Hair follicle dermal papilla cell (primary cell): ENCODE results near the gene FOXL3. TPM values are rescaled to one million over a fixed set of nuclear protein-coding genes. Genes with fewer than 3 reads are reported as not detected.

Source experiments
- total RNA-seq: library from RNA; depleted of rRNA; stranded (reverse); fragments of >200 nt; gene quantifications from 2 replicates; pipeline ENCODE4 v1.2.3, GENCODE V29; 2012

Gene FOXL3
- total RNA-seq: not detected in 2 replicates

DNA sequence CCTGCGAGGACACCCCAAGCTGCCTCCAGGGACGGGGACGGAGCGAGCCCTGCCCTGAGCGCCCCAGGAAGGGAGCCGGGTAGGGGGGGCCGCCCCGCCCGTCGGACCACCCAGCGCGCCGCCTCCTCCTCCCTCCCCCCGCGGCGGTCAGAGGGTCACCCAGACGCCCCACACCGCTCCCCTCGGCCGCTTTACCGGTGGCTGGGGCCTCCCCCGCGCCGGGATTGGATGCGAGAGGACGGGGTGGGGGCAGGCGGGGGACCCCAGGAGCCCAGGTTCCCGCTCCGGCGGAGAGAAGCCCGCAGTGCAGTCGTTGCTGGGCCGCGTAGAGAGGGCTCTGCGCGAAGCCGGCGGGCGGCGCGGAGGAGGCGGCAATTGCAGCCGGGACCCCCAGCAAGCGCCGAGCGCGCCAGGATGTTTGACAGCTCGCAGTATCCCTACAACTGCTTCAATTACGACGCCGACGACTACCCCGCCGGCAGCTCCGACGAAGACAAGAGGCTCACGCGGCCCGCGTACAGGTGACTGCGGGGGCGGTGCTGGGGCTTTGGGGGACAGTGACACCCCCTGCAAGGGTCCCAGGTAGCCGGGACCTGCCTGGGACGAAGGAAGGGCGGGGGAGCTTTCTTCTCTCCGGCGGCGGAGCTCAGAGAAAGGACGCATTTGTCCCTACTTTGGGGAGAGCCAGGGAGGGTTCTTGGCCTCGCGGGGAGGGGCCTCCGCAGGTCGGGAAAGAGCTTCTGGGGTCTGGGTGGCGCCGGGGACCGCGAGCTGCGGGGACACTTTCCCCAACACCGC is at the start of gene FOXL3:
Gene FOXL3, plus strand, starts transcription at position 415 of the 798 bp plus-strand sequence. Its CDS starts 0 bp downstream, at position 415.

Other genes starting within 250 kb of the FOXL3 start
- gene FAM20C, start 97.6 kb upstream of the FOXL3 start, total RNA-seq: 70.4 and 95.6 TPM in 2 replicates
- gene PDGFA, start 229.7 kb downstream of the FOXL3 start, total RNA-seq: 6.3 and 8.4 TPM in 2 replicates